RWPE2 (cell line): ENCODE results near the gene PID1.
A peak's percentile ranks its signal among the peaks of the same experiment; 100 is the strongest.

ENCODE experiments used
- ATAC-seq: fragments of 200-7000 bp; cut with Tn5 transposase; 3 replicates; pipeline ENCODE4 v1.9.1; 2021; ENCODE audit warnings: low read depth
- DNase-seq: peaks from one replicate; pipeline ENCODE4 v3.0.0-alpha.2; 2020; ENCODE audit warnings: low spot score
- H3K27ac ChIP-seq: fragments of 450-650 bp; 2 replicates; pipeline ENCODE4 v1.5.1; 2017; ENCODE audit warnings: mild to moderate bottlenecking; ENCODE audit not compliant: poor library complexity, severe bottlenecking
- H3K27me3 ChIP-seq: fragments of 250-450 bp; sonication (Bioruptor Pico); 2 replicates; pipeline ENCODE4 v1.5.1; 2021; ENCODE audit warnings: mild to moderate bottlenecking, moderate library complexity; ENCODE audit not compliant: insufficient read depth, poor library complexity, severe bottlenecking
- H3K36me3 ChIP-seq: fragments of 250-450 bp; sonication (Bioruptor Pico); 2 replicates; pipeline ENCODE4 v1.5.1; 2020; ENCODE audit warnings: low read depth, mild to moderate bottlenecking, moderate library complexity
- H3K4me1 ChIP-seq: fragments of 250-450 bp; sonication (Bioruptor Pico); 2 replicates; pipeline ENCODE4 v1.5.1; 2021; ENCODE audit warnings: mild to moderate bottlenecking, moderate library complexity; ENCODE audit not compliant: insufficient read depth, poor library complexity, severe bottlenecking
- H3K4me3 ChIP-seq: fragments of 250-450 bp; sonication (Bioruptor Pico); 2 replicates; pipeline ENCODE4 v1.5.1; 2021; ENCODE audit warnings: mild to moderate bottlenecking, moderate library complexity; ENCODE audit not compliant: severe bottlenecking
- H3K9me3 ChIP-seq: fragments of 250-450 bp; sonication (Bioruptor Pico); 2 replicates; pipeline ENCODE4 v1.5.1; 2021; ENCODE audit warnings: mild to moderate bottlenecking, moderate library complexity; ENCODE audit not compliant: severe bottlenecking
- TF ChIP-seq, protein P1 (sequence below): fragments of 450-650 bp; IDR thresholded peaks from one replicate; pipeline ENCODE4 v1.5.1; 2017; ENCODE audit warnings: mild to moderate bottlenecking, moderate library complexity; ENCODE audit not compliant: poor library complexity, severe bottlenecking

Gene PID1

DNA sequence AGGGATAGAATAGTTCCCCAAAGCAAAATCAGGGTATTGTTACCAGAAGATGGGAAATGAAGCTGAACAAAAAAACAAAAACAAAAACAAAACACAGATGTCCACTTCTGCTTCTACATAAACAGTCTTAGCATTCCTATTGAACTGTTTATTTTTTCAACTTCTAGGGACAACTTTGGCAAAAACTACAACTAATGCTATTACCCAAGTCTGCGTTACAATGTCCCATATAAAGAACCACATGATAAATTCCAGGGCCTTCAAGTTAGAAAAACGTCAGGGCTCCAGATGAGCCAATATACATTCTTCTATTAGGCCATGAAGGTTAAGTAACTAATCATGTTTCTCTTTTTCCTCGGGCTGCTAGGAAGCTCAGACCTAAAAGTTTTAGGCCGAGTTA, 16.9 kb downstream of the PID1 start:
- Histone ChIP-seq H3K27me3 (no peaks in the 10 kb centered on the region), H3K4me3 (no peak overlapping the region), H3K9me3 (no peaks in the 10 kb centered on the region), H3K27ac (no peak overlapping the region), H3K36me3 (no peaks in the 10 kb centered on the region), H3K4me1 (no peaks in the 10 kb centered on the region)
- TF ChIP-seq, protein P1, sequence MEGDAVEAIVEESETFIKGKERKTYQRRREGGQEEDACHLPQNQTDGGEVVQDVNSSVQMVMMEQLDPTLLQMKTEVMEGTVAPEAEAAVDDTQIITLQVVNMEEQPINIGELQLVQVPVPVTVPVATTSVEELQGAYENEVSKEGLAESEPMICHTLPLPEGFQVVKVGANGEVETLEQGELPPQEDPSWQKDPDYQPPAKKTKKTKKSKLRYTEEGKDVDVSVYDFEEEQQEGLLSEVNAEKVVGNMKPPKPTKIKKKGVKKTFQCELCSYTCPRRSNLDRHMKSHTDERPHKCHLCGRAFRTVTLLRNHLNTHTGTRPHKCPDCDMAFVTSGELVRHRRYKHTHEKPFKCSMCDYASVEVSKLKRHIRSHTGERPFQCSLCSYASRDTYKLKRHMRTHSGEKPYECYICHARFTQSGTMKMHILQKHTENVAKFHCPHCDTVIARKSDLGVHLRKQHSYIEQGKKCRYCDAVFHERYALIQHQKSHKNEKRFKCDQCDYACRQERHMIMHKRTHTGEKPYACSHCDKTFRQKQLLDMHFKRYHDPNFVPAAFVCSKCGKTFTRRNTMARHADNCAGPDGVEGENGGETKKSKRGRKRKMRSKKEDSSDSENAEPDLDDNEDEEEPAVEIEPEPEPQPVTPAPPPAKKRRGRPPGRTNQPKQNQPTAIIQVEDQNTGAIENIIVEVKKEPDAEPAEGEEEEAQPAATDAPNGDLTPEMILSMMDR = no peak
- no peak for DNase-seq
- ATAC-seq = no peak

DNA sequence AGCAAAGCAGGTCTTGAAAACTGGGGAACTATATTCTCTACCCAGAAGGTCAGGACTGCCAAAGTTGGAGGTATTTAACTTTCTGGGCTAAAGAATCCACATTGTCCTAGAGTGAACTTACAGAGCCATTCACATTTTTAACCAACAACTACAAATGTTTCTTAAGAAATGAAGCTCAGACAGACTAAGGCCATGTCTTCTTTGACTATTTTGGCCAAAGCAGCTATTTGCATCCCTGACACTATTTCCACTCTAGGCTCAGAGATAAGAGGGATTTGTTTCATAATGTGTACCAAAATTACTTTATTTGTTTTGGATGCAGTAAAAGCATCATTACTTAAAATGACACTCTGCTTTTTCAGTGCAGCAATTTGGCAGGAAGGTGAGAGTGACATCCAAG, 18.1 kb downstream of the PID1 start:
- H3K36me3 ChIP-seq = no peaks in the 10 kb centered on the region
- TF ChIP-seq, protein P1 = no peak
- H3K4me1 ChIP-seq = no peaks in the 10 kb centered on the region
- no peaks in the 10 kb centered on the region for H3K9me3 ChIP-seq
- H3K27ac ChIP-seq = no peak overlapping the region
- DNase-seq = no peak
- ATAC-seq = no peak
- H3K4me3 ChIP-seq = no peak overlapping the region
- no peaks in the 10 kb centered on the region for H3K27me3 ChIP-seq

GRCh38 chr2:229252280-229252679, 18.8 kb downstream of the PID1 start:
- no peak overlapping the region for H3K27ac ChIP-seq
- peak; percentile 77; the same call in 2 of the 3 replicates for ATAC-seq
- DNase-seq = no peak
- H3K4me3 ChIP-seq = no peak overlapping the region
- no peaks in the 10 kb centered on the region for H3K36me3 ChIP-seq
- no peaks in the 10 kb centered on the region for H3K27me3 ChIP-seq
- H3K9me3 ChIP-seq = no peaks in the 10 kb centered on the region
- H3K4me1 ChIP-seq = no peaks in the 10 kb centered on the region
- TF ChIP-seq, protein P1 = no peak

DNA sequence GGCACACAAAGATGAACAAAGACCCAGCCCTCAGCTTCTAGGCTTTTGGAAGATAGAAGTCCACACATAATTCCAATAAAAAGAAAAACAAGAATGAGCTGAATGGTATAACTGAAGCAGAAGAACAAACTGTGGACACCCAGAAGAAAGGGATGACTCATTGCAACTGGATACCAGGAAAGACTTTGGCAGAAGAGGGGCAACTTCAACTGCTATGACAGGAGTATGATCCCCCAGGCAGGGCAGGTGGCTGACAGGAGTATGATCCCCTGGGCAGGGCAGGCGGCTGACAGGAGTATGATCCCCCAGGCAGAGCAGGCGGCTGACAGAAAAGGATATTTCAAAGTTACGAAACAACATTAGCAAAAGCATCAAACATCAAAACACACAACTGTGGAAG, 21.6 kb downstream of the PID1 start:
- TF ChIP-seq, protein P1 = no peak
- no peaks in the 10 kb centered on the region for H3K27me3 ChIP-seq
- no peak for ATAC-seq
- H3K4me1 ChIP-seq = no peaks in the 10 kb centered on the region
- H3K36me3 ChIP-seq = no peaks in the 10 kb centered on the region
- H3K9me3 ChIP-seq = no peaks in the 10 kb centered on the region
- H3K4me3 ChIP-seq = no peak overlapping the region
- DNase-seq = no peak
- H3K27ac ChIP-seq = no peak overlapping the region

DNA sequence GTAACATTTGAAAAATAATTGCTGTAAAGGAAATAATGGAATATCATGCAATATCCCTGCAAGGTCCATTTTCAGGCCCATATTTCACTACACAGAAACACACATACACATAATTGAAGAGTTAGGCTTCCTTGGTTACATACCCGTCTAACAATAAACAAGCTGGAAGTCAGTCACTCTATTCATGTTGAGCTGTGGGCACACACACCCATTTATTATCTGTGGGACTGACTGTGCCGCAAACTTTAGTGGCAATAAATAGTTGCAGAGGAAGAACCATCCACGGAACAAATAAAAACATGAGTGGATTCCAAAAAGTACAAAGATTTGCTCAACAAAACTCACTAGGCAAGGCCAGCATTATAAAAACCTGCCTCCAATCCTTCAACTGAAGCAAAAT, 24.8 kb downstream of the PID1 start:
- Histone ChIP-seq H3K36me3 (0 out of 2 replicates have a peak, but pooled peaks cover 3% of the 10 kb centered on the region), H3K27me3 (no peaks in the 10 kb centered on the region), H3K9me3 (no peaks in the 10 kb centered on the region), H3K4me1 (no peaks in the 10 kb centered on the region), H3K27ac (no peak overlapping the region), H3K4me3 (no peak overlapping the region)
- no peak for DNase-seq
- no peak for ATAC-seq
- TF ChIP-seq, protein P1 = no peak
